OCI-LY1 (cell line): ENCODE measurements around the gene GSG1L.

Experiments used
- CTCF ChIP-seq: fragments of 200-600 bp; sonication (generic), shearing (Covaris generic); IDR thresholded peaks from 2 replicates; pipeline ENCODE4 v1.5.1; 2017; ENCODE audit warnings: mild to moderate bottlenecking, antibody characterized with exemption, low read length, moderate library complexity, mixed read lengths
- EZH2 ChIP-seq: fragments of 200-600 bp; sonication (generic), shearing (Covaris generic); IDR thresholded peaks from 2 replicates; pipeline ENCODE4 v1.8.0; 2017; ENCODE audit warnings: borderline replicate concordance, mixed run types, mild to moderate bottlenecking, antibody characterized with exemption, low read length, moderate library complexity, mixed read lengths

GRCh38 chr16:27781981-27782880 is 281.3 kb downstream of the GSG1L start:
- TF ChIP-seq CTCF = no peak
- no peak for TF ChIP-seq EZH2
